Esophagus squamous epithelium (tissue), 5 donors: ENCODE data around the gene PTPA. TPM values are rescaled to one million over a fixed set of nuclear protein-coding genes. Genes with fewer than 3 reads are reported as not detected.

Experiments used
- DNase-seq: peaks from one replicate; lab custom pipeline; 2025; lab: John Stamatoyannopoulos, UW
- H3K27ac ChIP-seq, 4 donors: fragments of 200-600 bp; sonication (generic); one replicate each; pipeline ENCODE4 v1.5.1; 2016 to 2019; ENCODE audit warnings: mild to moderate bottlenecking in 1 of 4
- H3K27me3 ChIP-seq, 4 donors: fragments of 200-600 bp; sonication (generic); 1 replicate in 3 of 4; 2 replicates in 1 of 4; pipeline versions ENCODE4 v1.5.1 to v1.6.0; 2017 to 2021; ENCODE audit warnings: antibody characterized with exemption in 1 of 4
- H3K36me3 ChIP-seq, 3 donors: fragments of 200-600 bp; sonication (generic); one replicate each; pipeline ENCODE4 v1.5.1; 2016 to 2019
- H3K4me1 ChIP-seq, 3 donors: fragments of 200-600 bp; sonication (generic); one replicate each; pipeline ENCODE4 v1.5.1; 2017 to 2019
- H3K4me3 ChIP-seq, 4 donors: fragments of 200-600 bp; sonication (generic); 1 replicate in 3 of 4; 2 replicates in 1 of 4; pipeline ENCODE4 v1.5.1; 2016 to 2019; ENCODE audit warnings: mild to moderate bottlenecking in 2 of 4, moderate library complexity in 1 of 4
- H3K9me3 ChIP-seq, 3 donors: fragments of 200-600 bp; sonication (generic); one replicate each; pipeline ENCODE4 v1.5.1; 2016 to 2019
- POLR2A ChIP-seq, 4 donors: fragments of 450-650 bp; IDR thresholded peaks; one replicate each; pipeline ENCODE4 v1.6.1; 2017; ENCODE audit warnings: antibody characterized with exemption in 4 of 4, mild to moderate bottlenecking in 4 of 4, moderate library complexity in 3 of 4
- WGBS, 2 donors: methylation state at CpG; one replicate each; pipeline ENCODE4 v1.1.5; 2018; 5-methylcytosine and 5-hydroxymethylcytosine counted together
- intact Hi-C: fragments of 100-400 bp; cut with DNase I; formaldehyde crosslinking; loops from one replicate; pipeline ENCODE4 v1.15.0; 2022
- total RNA-seq, 4 donors: library from RNA; depleted of rRNA; stranded (reverse); fragments of >200 nt; gene quantifications; one replicate each; pipeline ENCODE4 v1.1.0, GENCODE V29; 2016
- TF ChIP-seq, protein P1 (sequence below), 6 experiments: fragments of 450-650 bp in 4 of 6; fragments of 200-600 bp in 2 of 6; sonication (generic) in 2 of 6; IDR thresholded peaks; one replicate each; pipeline ENCODE4 v1.5.1; 2016 to 2019; ENCODE audit warnings: antibody characterized with exemption in 6 of 6, mild to moderate bottlenecking in 4 of 6, moderate library complexity in 4 of 6
- donor health status: DM: yes; HTN: yes; CAD: no.

Gene PTPA
- total RNA-seq, 4 donors from 2014 or later = 59.1 to 110 (median 80.6) TPM

DNA sequence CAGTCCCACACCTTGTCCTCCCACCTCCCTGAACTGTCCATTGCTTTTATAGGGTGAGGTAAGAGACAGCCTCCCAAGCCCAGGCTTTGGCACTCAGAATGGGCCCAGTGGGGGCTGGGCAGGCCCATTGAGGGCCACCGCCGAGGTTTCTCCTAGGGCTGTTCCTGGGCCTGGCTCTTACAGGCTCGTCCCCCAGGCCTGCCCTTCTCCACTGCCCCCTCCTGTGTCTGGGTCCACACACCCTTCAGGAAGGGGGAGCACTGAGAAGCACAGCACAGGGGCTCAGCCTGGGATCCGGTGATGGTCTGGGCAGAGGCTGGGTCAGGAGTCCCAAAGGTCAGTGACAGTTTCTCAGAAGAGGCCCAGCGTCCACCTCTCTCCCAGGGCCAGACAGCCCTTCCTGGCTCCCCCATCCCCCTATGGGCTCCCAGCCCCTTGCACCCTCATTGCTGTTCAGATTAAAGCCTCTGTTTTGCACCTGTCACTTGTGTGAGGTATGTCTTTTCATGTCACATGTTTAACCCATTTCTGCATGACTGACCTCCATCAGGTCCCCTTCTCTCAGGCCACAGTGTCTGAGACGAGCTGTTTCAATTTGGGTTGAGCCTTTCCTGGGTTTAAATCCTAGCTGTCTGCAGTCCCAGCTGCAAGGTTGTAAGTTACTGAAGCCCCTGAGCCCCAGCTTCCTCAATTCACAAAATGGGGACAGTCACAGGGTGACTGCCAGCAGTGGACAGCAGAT, 37.4 kb downstream of the PTPA start:
- intact Hi-C loops = loop anchor here (10.0 kb wide), 1 partner anchor 336 kb away; no protein-coding TSS in a partner anchor
- 67 to 83% methylated on average over 2 to 3 of the region's 6 CpGs for WGBS, 2 donors
- Histone ChIP-seq H3K27ac (peak overlapping the region in 3 of 4 donors; percentile 54 to 99 (median 97)), H3K27me3 (no peaks in the 10 kb centered on the region), H3K4me3 (no peak overlapping the region), H3K9me3 (no peaks in the 10 kb centered on the region), H3K36me3 (peaks cover 9 to 96% (median 15%) of the 10 kb centered on the region in 3 donors), H3K4me1 (peaks cover 28 to 62% (median 36%) of the 10 kb centered on the region in 3 donors)
- TF ChIP-seq, protein P1, sequence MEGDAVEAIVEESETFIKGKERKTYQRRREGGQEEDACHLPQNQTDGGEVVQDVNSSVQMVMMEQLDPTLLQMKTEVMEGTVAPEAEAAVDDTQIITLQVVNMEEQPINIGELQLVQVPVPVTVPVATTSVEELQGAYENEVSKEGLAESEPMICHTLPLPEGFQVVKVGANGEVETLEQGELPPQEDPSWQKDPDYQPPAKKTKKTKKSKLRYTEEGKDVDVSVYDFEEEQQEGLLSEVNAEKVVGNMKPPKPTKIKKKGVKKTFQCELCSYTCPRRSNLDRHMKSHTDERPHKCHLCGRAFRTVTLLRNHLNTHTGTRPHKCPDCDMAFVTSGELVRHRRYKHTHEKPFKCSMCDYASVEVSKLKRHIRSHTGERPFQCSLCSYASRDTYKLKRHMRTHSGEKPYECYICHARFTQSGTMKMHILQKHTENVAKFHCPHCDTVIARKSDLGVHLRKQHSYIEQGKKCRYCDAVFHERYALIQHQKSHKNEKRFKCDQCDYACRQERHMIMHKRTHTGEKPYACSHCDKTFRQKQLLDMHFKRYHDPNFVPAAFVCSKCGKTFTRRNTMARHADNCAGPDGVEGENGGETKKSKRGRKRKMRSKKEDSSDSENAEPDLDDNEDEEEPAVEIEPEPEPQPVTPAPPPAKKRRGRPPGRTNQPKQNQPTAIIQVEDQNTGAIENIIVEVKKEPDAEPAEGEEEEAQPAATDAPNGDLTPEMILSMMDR (IDR thresholded peaks at IDR 0.05) = no peak
- TF ChIP-seq POLR2A (IDR thresholded peaks at IDR 0.05) = no peak
- DNase-seq = no peak

DNA sequence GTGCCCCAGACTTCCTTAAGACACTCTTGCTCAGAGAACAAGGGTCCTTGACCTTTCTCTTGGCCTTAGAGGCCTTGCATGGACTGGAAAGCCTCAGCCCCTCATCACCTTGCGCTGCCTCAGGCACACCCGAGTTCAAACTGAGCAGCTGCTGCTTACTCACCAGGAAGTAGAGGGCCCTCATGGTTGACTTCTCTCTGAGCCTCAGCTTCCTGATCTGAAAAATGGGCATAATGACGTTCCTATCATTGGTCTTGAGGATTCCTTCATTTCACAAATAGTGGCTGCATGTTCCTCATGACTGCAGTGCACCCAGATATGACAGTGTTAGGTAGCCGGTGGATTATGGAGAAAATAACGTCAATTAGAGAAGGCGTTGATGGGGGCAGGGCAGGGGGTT, 38.2 kb downstream of the PTPA start:
- Histone ChIP-seq H3K36me3 (peaks cover 4 to 90% (median 15%) of the 10 kb centered on the region in 3 donors), H3K4me3 (no peak overlapping the region), H3K4me1 (peaks cover 27 to 54% (median 34%) of the 10 kb centered on the region in 3 donors), H3K27me3 (no peaks in the 10 kb centered on the region), H3K27ac (no peak overlapping the region), H3K9me3 (no peaks in the 10 kb centered on the region)
- TF ChIP-seq POLR2A (IDR thresholded peaks at IDR 0.05) = no peak
- TF ChIP-seq, protein P1 (IDR thresholded peaks at IDR 0.05) = no peak
- no peak for DNase-seq
- intact Hi-C loops = loop anchor here (10.0 kb wide), 1 partner anchor 335 kb away; no protein-coding TSS in a partner anchor
- 62 to 76% methylated on average over 5 to 6 of the region's 6 CpGs for WGBS, 2 donors

DNA sequence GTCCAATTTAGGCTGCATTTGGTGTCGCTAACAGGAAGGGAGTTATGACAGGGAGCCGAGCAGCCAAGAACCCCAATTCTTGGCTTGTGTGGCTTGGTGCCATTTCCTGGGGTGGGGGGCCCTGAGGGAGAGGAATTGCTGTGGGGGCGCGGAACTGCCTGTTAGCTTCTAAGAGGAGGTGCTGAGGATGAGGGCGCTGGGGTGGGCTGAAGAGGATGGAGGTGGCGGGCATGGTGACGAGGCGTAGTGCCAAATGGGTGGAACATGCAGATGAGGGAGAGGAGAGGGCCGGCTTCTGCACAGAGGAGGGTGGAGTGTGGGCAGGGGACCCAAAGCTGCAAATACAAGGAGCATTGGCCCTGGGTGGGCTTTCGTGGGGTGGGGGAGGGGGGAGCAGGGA, 38.9 kb downstream of the PTPA start:
- TF ChIP-seq, protein P1 (IDR thresholded peaks at IDR 0.05) = no peak
- TF ChIP-seq POLR2A (IDR thresholded peaks at IDR 0.05) = no peak
- DNase-seq = no peak
- intact Hi-C loops = no loop called here
- H3K36me3 ChIP-seq = peaks cover 4 to 90% (median 15%) of the 10 kb centered on the region in 3 donors
- H3K27me3 ChIP-seq = no peaks in the 10 kb centered on the region
- WGBS, 2 donors = 80 to 83% methylated on average over 6 to 10 of the region's 10 CpGs
- H3K4me1 ChIP-seq = peaks cover 27 to 47% (median 30%) of the 10 kb centered on the region in 3 donors
- no peak overlapping the region for H3K4me3 ChIP-seq
- no peak overlapping the region for H3K27ac ChIP-seq
- no peaks in the 10 kb centered on the region for H3K9me3 ChIP-seq

DNA sequence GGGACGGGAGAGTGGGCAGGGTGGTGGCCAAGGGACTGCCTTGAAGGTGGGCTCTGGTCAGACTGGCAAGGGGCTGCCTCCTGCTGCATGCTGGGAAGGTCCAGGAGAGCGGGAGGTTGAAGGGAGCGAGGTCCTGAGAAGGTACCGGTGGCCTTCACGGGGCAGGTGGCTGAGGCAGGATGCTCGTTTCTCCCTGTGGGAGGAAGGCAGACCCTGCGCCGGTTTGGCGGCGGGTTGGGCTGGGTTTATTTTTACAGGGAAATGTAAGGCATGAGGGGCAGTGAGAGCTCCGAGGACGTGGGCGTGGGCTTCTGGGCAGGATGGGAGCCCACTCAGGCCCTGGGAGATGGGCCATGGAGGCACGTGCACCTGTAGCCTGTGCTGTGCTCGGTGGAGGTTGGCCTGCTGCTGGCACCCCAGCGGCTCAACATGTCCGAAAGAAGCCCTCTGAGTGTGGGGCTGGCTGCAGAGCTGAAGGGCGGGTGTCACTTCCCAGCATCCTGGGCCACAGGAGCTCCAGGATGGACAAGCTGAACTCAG, 39.5 kb downstream of the PTPA start:
- DNase-seq = no peak
- no peak for TF ChIP-seq POLR2A (IDR thresholded peaks at IDR 0.05)
- TF ChIP-seq, protein P1 (IDR thresholded peaks at IDR 0.05) = no peak
- Histone ChIP-seq H3K27ac (no peak overlapping the region), H3K9me3 (no peaks in the 10 kb centered on the region), H3K4me3 (no peak overlapping the region), H3K4me1 (peaks cover 22 to 41% (median 24%) of the 10 kb centered on the region in 3 donors), H3K27me3 (no peaks in the 10 kb centered on the region), H3K36me3 (peaks cover 2 to 89% (median 15%) of the 10 kb centered on the region in 3 donors)
- WGBS, 2 donors = 89 to 91% methylated on average over 10 to 17 of the region's 18 CpGs
- intact Hi-C loops = no loop called here

DNA sequence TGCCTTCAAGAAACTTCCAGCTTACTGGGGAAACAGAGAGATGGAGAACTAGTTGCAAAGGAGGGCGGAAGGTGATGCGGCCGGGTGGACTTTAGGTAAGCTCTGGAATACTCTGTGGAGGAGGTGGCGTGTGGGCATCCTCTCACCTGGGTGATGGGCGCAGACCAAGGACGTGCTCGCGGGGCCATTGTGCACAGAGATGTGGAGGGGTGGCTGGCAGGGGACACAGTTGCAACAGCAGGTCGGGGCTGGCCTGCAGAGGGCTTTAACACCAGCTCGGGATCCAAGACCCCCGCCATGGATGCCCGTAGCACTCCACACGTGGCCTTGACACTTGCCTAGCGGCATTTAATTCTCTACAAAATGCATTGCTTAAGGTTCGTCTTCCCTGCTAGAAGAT, 40.3 kb downstream of the PTPA start:
- no peak for DNase-seq
- TF ChIP-seq, protein P1 (IDR thresholded peaks at IDR 0.05) = no peak
- no peak for TF ChIP-seq POLR2A (IDR thresholded peaks at IDR 0.05)
- Histone ChIP-seq H3K27me3 (no peaks in the 10 kb centered on the region), H3K4me1 (peaks cover 15 to 34% (median 16%) of the 10 kb centered on the region in 3 donors), H3K4me3 (no peak overlapping the region), H3K27ac (no peak overlapping the region), H3K9me3 (no peaks in the 10 kb centered on the region), H3K36me3 (peaks cover 0 to 82% (median 15%) of the 10 kb centered on the region in 3 donors)
- 84 to 86% methylated on average over 9 to 14 of the region's 15 CpGs for WGBS, 2 donors
- intact Hi-C loops = no loop called here
